Mesenchymal stem cell (in vitro differentiated cells and primary cell): Measurements from ENCODE around the gene SCN3A.

Source experiments
- DNase-seq: peaks from one replicate; pipeline ENCODE4 v3.0.0-alpha.2; 2013
- H2AFZ ChIP-seq: one replicate; pipeline ENCODE4 v1.6.1; 2013; ENCODE audit warnings: low read depth, mild to moderate bottlenecking, control low read depth, inconsistent platforms, low read length, moderate library complexity
- H2AK5ac ChIP-seq: 2 replicates; pipeline ENCODE4 v1.6.1; 2013; ENCODE audit warnings: low read length, moderate library complexity, mild to moderate bottlenecking, inconsistent platforms; ENCODE audit not compliant: severe bottlenecking
- H2BK120ac ChIP-seq: one replicate; pipeline ENCODE4 v1.6.1; 2013; ENCODE audit warnings: low read depth, mild to moderate bottlenecking, inconsistent platforms, low read length, moderate library complexity
- H2BK12ac ChIP-seq, 2 experiments: one replicate each; pipeline ENCODE4 v1.6.1; 2013; ENCODE audit warnings: inconsistent platforms in 2 of 2, low read length in 2 of 2, mild to moderate bottlenecking in 2 of 2, moderate library complexity in 2 of 2, control low read depth in 1 of 2
- H2BK15ac ChIP-seq: one replicate; pipeline ENCODE4 v1.6.1; 2013; ENCODE audit warnings: mild to moderate bottlenecking, low read depth, inconsistent platforms; ENCODE audit not compliant: poor library complexity, severe bottlenecking
- H2BK5ac ChIP-seq: 2 replicates; pipeline ENCODE4 v1.6.1; 2013; ENCODE audit warnings: low read depth, mild to moderate bottlenecking, low read length, control low read depth, inconsistent platforms; ENCODE audit not compliant: poor library complexity, severe bottlenecking
- H3K14ac ChIP-seq, 2 experiments: one replicate each; pipeline ENCODE4 v1.6.1; 2013; ENCODE audit warnings: inconsistent platforms in 2 of 2, low read length in 2 of 2, control low read depth in 1 of 2, mild to moderate bottlenecking in 1 of 2, moderate library complexity in 1 of 2
- H3K18ac ChIP-seq, 2 experiments: one replicate each; pipeline ENCODE4 v1.6.1; 2013; ENCODE audit warnings: inconsistent platforms in 2 of 2, low read length in 2 of 2, control low read depth in 1 of 2, low read depth in 1 of 2, mild to moderate bottlenecking in 1 of 2
- H3K23ac ChIP-seq, 2 experiments: one replicate each; pipeline ENCODE4 v1.6.1; 2013; ENCODE audit warnings: inconsistent platforms in 2 of 2, low read length in 2 of 2, mild to moderate bottlenecking in 2 of 2, moderate library complexity in 2 of 2, control low read depth in 1 of 2
- H3K27ac ChIP-seq: 2 replicates; pipeline ENCODE4 v1.5.1; 2013; ENCODE audit warnings: mild to moderate bottlenecking, moderate library complexity, low read length, control low read depth, inconsistent platforms; ENCODE audit not compliant: poor library complexity, severe bottlenecking
- H3K27me3 ChIP-seq, 2 experiments: 2 replicates each; pipeline versions ENCODE4 v1.6.1 to v1.7.0; 2013; ENCODE audit warnings: low read length in 2 of 2, mild to moderate bottlenecking in 2 of 2, moderate library complexity in 2 of 2, control low read depth in 1 of 2, inconsistent platforms in 1 of 2; ENCODE audit not compliant: control insufficient read depth in 1 of 2, insufficient read depth in 1 of 2
- H3K36me3 ChIP-seq, 2 experiments: 2 replicates each; pipeline versions ENCODE4 v1.6.1 to v1.7.0; 2013; ENCODE audit warnings: low read length in 2 of 2, control low read depth in 1 of 2, inconsistent platforms in 1 of 2, low read depth in 1 of 2, mild to moderate bottlenecking in 1 of 2; ENCODE audit not compliant: insufficient read depth in 2 of 2, control insufficient read depth in 1 of 2
- H3K4ac ChIP-seq, 2 experiments: one replicate each; pipeline ENCODE4 v1.6.1; 2013; ENCODE audit warnings: inconsistent platforms in 2 of 2, low read length in 2 of 2, mild to moderate bottlenecking in 2 of 2, moderate library complexity in 2 of 2, control low read depth in 1 of 2, low read depth in 1 of 2
- H3K4me1 ChIP-seq: 2 replicates; pipeline ENCODE4 v1.6.1; 2013; ENCODE audit warnings: low read depth, low read length, control low read depth; ENCODE audit not compliant: control insufficient read depth, insufficient read depth
- H3K4me2 ChIP-seq: 2 replicates; pipeline ENCODE4 v1.6.1; 2013; ENCODE audit warnings: low read length, mild to moderate bottlenecking, inconsistent platforms; ENCODE audit not compliant: poor library complexity, severe bottlenecking
- H3K4me3 ChIP-seq, 2 experiments: 2 replicates each; pipeline versions ENCODE4 v1.5.1 to v1.7.0; 2013; ENCODE audit warnings: low read length in 2 of 2, mild to moderate bottlenecking in 2 of 2, control low read depth in 1 of 2, low read depth in 1 of 2; ENCODE audit not compliant: insufficient read depth in 1 of 2
- H3K79me1 ChIP-seq: replicated peaks from 2 replicates; pipeline ENCODE4 v1.6.1; 2013; ENCODE audit warnings: mild to moderate bottlenecking, control low read depth, low read length, inconsistent platforms; ENCODE audit not compliant: poor library complexity, severe bottlenecking
- H3K9ac ChIP-seq: 2 replicates; pipeline ENCODE4 v1.7.0; 2013; ENCODE audit warnings: mild to moderate bottlenecking, low read length, moderate library complexity
- H3K9me3 ChIP-seq: 2 replicates; pipeline ENCODE4 v1.7.0; 2013; ENCODE audit warnings: mild to moderate bottlenecking, low read length; ENCODE audit not compliant: control insufficient read depth
- H4K8ac ChIP-seq: one replicate; pipeline ENCODE4 v1.6.1; 2013; ENCODE audit warnings: inconsistent platforms, mild to moderate bottlenecking, low read length, moderate library complexity
- H4K91ac ChIP-seq: one replicate; pipeline ENCODE4 v1.6.1; 2013; ENCODE audit warnings: mild to moderate bottlenecking, low read length, inconsistent platforms
- WGBS: methylation state at CpG from one replicate; pipeline ENCODE4 v1.1.7; 2013; ENCODE audit warnings: mixed read lengths; 5-methylcytosine and 5-hydroxymethylcytosine counted together

SCN3A gene

DNA sequence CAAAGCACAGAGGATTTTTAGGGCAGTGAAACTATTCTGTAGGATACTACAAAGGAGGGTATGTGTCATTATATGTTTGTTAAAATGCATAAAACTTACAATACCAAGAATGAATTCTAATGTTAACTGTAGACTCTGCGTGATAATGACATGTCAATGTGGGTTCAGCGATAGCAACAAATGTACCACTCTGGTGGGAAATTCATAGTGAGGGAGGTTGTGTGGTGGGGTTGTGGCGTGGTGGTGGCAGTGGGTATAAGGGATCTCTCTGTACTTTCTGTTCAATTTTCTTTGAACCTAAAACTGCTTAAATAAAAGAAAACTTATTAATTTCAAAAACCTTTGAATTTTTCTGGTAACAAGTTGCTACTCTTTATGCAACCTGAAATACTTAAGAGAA lies 149.2 kb downstream of the SCN3A start:
- no peaks in the 10 kb centered on the region for H3K36me3 ChIP-seq
- no peak overlapping the region for H3K14ac ChIP-seq
- H3K23ac ChIP-seq: no peak overlapping the region
- H3K4me3 ChIP-seq: no peak overlapping the region
- H3K4me2 ChIP-seq: no peak overlapping the region
- no peak overlapping the region for H2AK5ac ChIP-seq
- peak overlapping the region in 1 of 2 experiments; percentile 69 for H3K4ac ChIP-seq
- no peak overlapping the region for H2BK12ac ChIP-seq
- H2BK15ac ChIP-seq: no peak overlapping the region
- peak overlapping the region in 1 of 2 experiments; percentile 48 for H3K18ac ChIP-seq
- no peak overlapping the region for H2BK120ac ChIP-seq
- no peaks in the 10 kb centered on the region for H3K9me3 ChIP-seq
- H3K79me1 ChIP-seq: no peaks in the 10 kb centered on the region
- H3K27ac ChIP-seq: no peak overlapping the region
- H3K4me1 ChIP-seq: no peaks in the 10 kb centered on the region
- H4K8ac ChIP-seq: no peak overlapping the region
- peak; percentile 2 for DNase-seq
- no peak overlapping the region for H3K9ac ChIP-seq
- 100% methylated on average over 3 of the region's 3 CpGs for WGBS
- no peak overlapping the region for H4K91ac ChIP-seq
- no peak overlapping the region for H2AFZ ChIP-seq
- no peak overlapping the region for H2BK5ac ChIP-seq
- H3K27me3 ChIP-seq: no peaks in the 10 kb centered on the region

DNA sequence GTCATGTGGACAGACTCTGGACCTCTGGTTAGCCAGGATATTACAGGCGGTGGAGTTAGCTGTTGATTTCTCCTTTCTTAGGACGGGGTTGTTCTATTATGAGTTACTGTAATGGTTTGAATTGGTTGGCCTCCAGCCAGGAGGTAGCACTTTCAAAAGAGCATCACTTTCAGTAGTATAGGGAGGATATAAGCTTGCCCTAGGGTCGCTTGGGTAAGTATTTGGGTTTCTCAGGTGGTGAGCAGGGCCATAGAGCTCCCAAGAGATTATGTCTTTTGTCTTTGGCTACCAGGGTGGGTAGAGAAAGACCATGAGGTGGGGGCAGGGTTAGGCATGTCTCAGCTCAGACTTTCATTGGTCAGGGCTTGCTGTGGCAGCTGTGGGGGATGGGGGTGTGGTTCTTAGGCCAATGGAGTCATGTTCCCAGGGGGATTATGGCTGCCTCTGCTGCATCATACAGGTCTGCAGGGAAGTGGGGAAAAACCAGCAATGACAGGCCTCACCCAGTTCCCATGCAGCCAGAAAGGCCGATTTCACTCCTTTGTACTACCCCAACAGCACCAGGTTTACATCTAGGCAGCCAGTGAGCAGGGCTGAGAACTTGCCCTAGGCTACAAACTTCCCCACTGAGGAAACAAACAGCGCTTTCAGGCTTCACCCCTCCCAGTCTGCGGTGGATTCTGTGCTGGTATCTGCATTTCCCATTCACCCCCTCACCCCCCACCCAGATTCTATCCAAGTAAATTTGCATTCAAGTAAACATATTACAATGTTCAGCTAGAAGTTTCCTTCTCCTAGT lies 159.1 kb downstream of the SCN3A start:
- Histone ChIP-seq H4K8ac (no peak overlapping the region), H2BK5ac (no peak overlapping the region), H3K27ac (no peak overlapping the region), H3K4me3 (no peak overlapping the region), H2BK15ac (no peak overlapping the region), H3K14ac (no peak overlapping the region), H4K91ac (no peak overlapping the region), H3K9me3 (no peaks in the 10 kb centered on the region), H3K79me1 (no peaks in the 10 kb centered on the region), H3K36me3 (no peaks in the 10 kb centered on the region), H3K9ac (no peak overlapping the region), H2AFZ (no peak overlapping the region), H2AK5ac (no peak overlapping the region), H3K4me2 (no peak overlapping the region), H2BK120ac (no peak overlapping the region), H3K18ac (peak overlapping the region in 1 of 2 experiments; percentile 12), H3K4ac (no peak overlapping the region), H2BK12ac (no peak overlapping the region), H3K23ac (no peak overlapping the region), H3K27me3 (no peaks in the 10 kb centered on the region), H3K4me1 (no peaks in the 10 kb centered on the region)
- no peak for DNase-seq
- WGBS: 78% methylated on average over 6 of the region's 6 CpGs
